HCT116 (cell line): Measurements from ENCODE around the gene GREB1L. TPM values are rescaled to one million over a fixed set of nuclear protein-coding genes. Genes with fewer than 3 reads are reported as not detected.

Experiments used
- ATAC-seq: fragments of 200-7000 bp; cut with Tn5 transposase; 2 replicates; pipeline ENCODE4 v1.9.1; 2020; ENCODE audit warnings: mild to moderate bottlenecking, moderate library complexity
- BruUV-seq: library from RNA; stranded (reverse); fragments of 400-500 nt; replicated peaks from 2 replicates; lab custom pipeline; 2021; lab: Mats Ljungman, UMichigan
- CTCF ChIA-PET: fragments of 300-600 bp; sonication (Branson Sonifier 250); formaldehyde crosslinking; loops from one replicate; lab custom pipeline; 2021; ENCODE audit warnings: antibody characterized with exemption; lab: Charles Lee
- POLR2A ChIA-PET: fragments of 300-600, 350-600 bp; sonication (Branson Sonifier 250); formaldehyde crosslinking; loops from one replicate; lab custom pipeline; 2021; ENCODE audit warnings: antibody characterized with exemption; lab: Charles Lee
- RAD21 ChIA-PET, 2 experiments: fragments of 300-600 bp; sonication (Branson Sonifier 250); formaldehyde crosslinking; loops; one replicate each; lab custom pipeline; 2023; ENCODE audit warnings: low total read pairs in 2 of 2; ENCODE audit not compliant: uncharacterized antibody in 2 of 2, unreplicated experiment in 2 of 2, low non-redundant PET in 1 of 2; lab: Charles Lee
- DNase-seq: peaks from one replicate; pipeline ENCODE4 v3.0.0-alpha.2; 2010; ENCODE audit warnings: low read depth, low spot score
- H2AFZ ChIP-seq: fragments of 200-600 bp; shearing (Covaris generic), sonication (generic); 2 replicates; pipeline ENCODE4 v1.6.1; 2017; ENCODE audit warnings: low read depth, mixed run types, mixed read lengths, antibody characterized with exemption, low read length; ENCODE audit not compliant: poor library complexity, severe bottlenecking
- H3K27ac ChIP-seq: 2 replicates; pipeline ENCODE4 v1.5.1; 2012; ENCODE audit warnings: low read depth, low read length
- H3K27me3 ChIP-seq: fragments of 200-600 bp; sonication (generic); 2 replicates; pipeline ENCODE4 v1.6.1; 2016; ENCODE audit warnings: mixed run types, low read length, mixed read lengths; ENCODE audit not compliant: insufficient read depth
- H3K36me3 ChIP-seq, 2 experiments: fragments of 200-500 bp in 1 of 2; fragments of 200-600 bp in 1 of 2; sonication (Bioruptor generic) in 1 of 2; sonication (generic) in 1 of 2; 2 replicates each; pipeline versions ENCODE4 v1.5.1 to v1.6.1; 2014 to 2016; ENCODE audit warnings: low read length in 2 of 2, inconsistent platforms in 1 of 2, mixed read lengths in 1 of 2, mixed run types in 1 of 2; ENCODE audit not compliant: insufficient read depth in 2 of 2, control insufficient read depth in 1 of 2
- H3K4me1 ChIP-seq, 2 experiments: fragments of 200-600 bp in 1 of 2; sonication (generic) in 1 of 2; 2 replicates each; pipeline versions ENCODE4 v1.5.1 to v1.6.1; 2012 to 2017; ENCODE audit warnings: low read length in 2 of 2, inconsistent platforms in 1 of 2, mild to moderate bottlenecking in 1 of 2, mixed read lengths in 1 of 2, mixed run types in 1 of 2, moderate library complexity in 1 of 2; ENCODE audit not compliant: insufficient read depth in 2 of 2, control insufficient read depth in 1 of 2
- H3K4me2 ChIP-seq: fragments of 200-600 bp; sonication (generic); 2 replicates; pipeline ENCODE4 v1.6.1; 2017; ENCODE audit warnings: mixed run types, low read length, mixed read lengths
- H3K4me3 ChIP-seq, 2 experiments: fragments of 200-600 bp in 1 of 2; sonication (generic) in 1 of 2; replicated peaks in 1 of 2; 2 replicates each; pipeline ENCODE4 v1.5.1; 2011 to 2016; ENCODE audit warnings: low read length in 2 of 2, control low read depth in 1 of 2, low read depth in 1 of 2, mild to moderate bottlenecking in 1 of 2, mixed read lengths in 1 of 2, mixed run types in 1 of 2
- H3K79me2 ChIP-seq: fragments of 200-600 bp; sonication (generic); 2 replicates; pipeline ENCODE4 v1.6.1; 2017; ENCODE audit warnings: mild to moderate bottlenecking, mixed run types, low read length, moderate library complexity, mixed read lengths; ENCODE audit not compliant: insufficient read depth
- H3K9ac ChIP-seq: fragments of 200-600 bp; sonication (generic); 2 replicates; pipeline ENCODE4 v1.6.1; 2016; ENCODE audit warnings: low read length, mixed read lengths
- H3K9me2 ChIP-seq: fragments of 200-600 bp; sonication (generic), shearing (Covaris generic); 2 replicates; pipeline ENCODE4 v1.6.1; 2017; ENCODE audit warnings: mixed run types, mild to moderate bottlenecking, moderate library complexity; ENCODE audit not compliant: insufficient read depth
- H3K9me3 ChIP-seq, 2 experiments: fragments of 200-500 bp in 1 of 2; fragments of 200-600 bp in 1 of 2; sonication (Bioruptor generic) in 1 of 2; sonication (generic) in 1 of 2; 2 replicates each; pipeline ENCODE4 v1.6.1; 2014 to 2017; ENCODE audit warnings: low read length in 2 of 2, mixed read lengths in 2 of 2, inconsistent platforms in 1 of 2, low read depth in 1 of 2, mild to moderate bottlenecking in 1 of 2, mixed run types in 1 of 2, moderate library complexity in 1 of 2; ENCODE audit not compliant: control insufficient read depth in 1 of 2, insufficient read depth in 1 of 2
- H4K20me1 ChIP-seq: fragments of 200-600 bp; sonication (generic), shearing (Covaris generic); 2 replicates; pipeline ENCODE4 v1.6.1; 2017; ENCODE audit warnings: mixed run types, mild to moderate bottlenecking, moderate library complexity; ENCODE audit not compliant: insufficient read depth
- CTCF ChIP-seq, 3 experiments: fragments of 200-600 bp in 1 of 3; sonication (generic) in 1 of 3; IDR thresholded peaks in 2 of 3; conservative IDR thresholded peaks in 1 of 3; 2 replicates each; pipeline ENCODE4 v1.5.1; 2012 to 2017; ENCODE audit warnings: low read depth in 2 of 3, low read length in 2 of 3, antibody characterized with exemption in 1 of 3, borderline replicate concordance in 1 of 3, control low read depth in 1 of 3, mild to moderate bottlenecking in 1 of 3, mixed read lengths in 1 of 3, mixed run types in 1 of 3, moderate library complexity in 1 of 3; ENCODE audit not compliant: insufficient read depth in 1 of 3
- ELF1 ChIP-seq: IDR thresholded peaks from 2 replicates; pipeline ENCODE4 v1.6.1; 2012; ENCODE audit warnings: low read depth, borderline replicate concordance
- JUND ChIP-seq: IDR thresholded peaks from 2 replicates; pipeline ENCODE4 v1.6.1; 2012
- MAX ChIP-seq: IDR thresholded peaks from 2 replicates; pipeline ENCODE4 v1.6.1; 2012
- RAD21 ChIP-seq: IDR thresholded peaks from 2 replicates; pipeline ENCODE4 v1.6.1; 2012; ENCODE audit warnings: low read depth, mild to moderate bottlenecking
- REST ChIP-seq: IDR thresholded peaks from 2 replicates; pipeline ENCODE4 v1.6.1; 2012; ENCODE audit warnings: low read depth
- SRF ChIP-seq: IDR thresholded peaks from 2 replicates; pipeline ENCODE4 v1.6.1; 2012; ENCODE audit warnings: low read depth
- YY1 ChIP-seq: IDR thresholded peaks from 2 replicates; pipeline ENCODE4 v1.6.1; 2011; ENCODE audit warnings: low read length, low read depth, moderate library complexity, mild to moderate bottlenecking; ENCODE audit not compliant: insufficient replicate concordance; ENCODE audit errors: extremely low read depth
- ZBTB33 ChIP-seq: IDR thresholded peaks from 2 replicates; pipeline ENCODE4 v1.6.1; 2011; ENCODE audit warnings: mild to moderate bottlenecking, low read length, moderate library complexity; ENCODE audit not compliant: insufficient replicate concordance; ENCODE audit errors: extremely low read depth
- ZFX ChIP-seq: fragments of 450-650 bp; IDR thresholded peaks from 2 replicates; pipeline ENCODE4 v1.6.1; 2017
- ZNF274 ChIP-seq: fragments of 200-500 bp; sonication (Bioruptor generic); IDR thresholded peaks from 2 replicates; pipeline ENCODE4 v1.6.1; 2014; ENCODE audit warnings: mild to moderate bottlenecking, low read depth, low read length, inconsistent platforms
- intact Hi-C: fragments of 100-400 bp; cut with micrococcal nuclease; formaldehyde crosslinking; loops from 2 replicates; pipeline ENCODE4 v1.10.0; 2022
- total RNA-seq: library from RNA; stranded (reverse); gene quantifications from one replicate; pipeline ENCODE4 v1.2.1, GENCODE V29; 2021; ENCODE audit not compliant: unreplicated experiment

The GREB1L gene
- total RNA-seq, 1 experiment from 2014 or later, result 12.2 TPM

GRCh38 chr18:21458788-21459187, 216.8 kb downstream of the GREB1L start:
- no TSS peak for BruUV-seq
- CTCF ChIA-PET, result no interaction called here

More at GRCh38 chr18:21458788-21459187, 216.8 kb downstream of the GREB1L start:
- Histone ChIP-seq H3K27ac (no peak overlapping the region), H3K36me3 (no peaks in the 10 kb centered on the region), H4K20me1 (no peaks in the 10 kb centered on the region), H3K79me2 (no peaks in the 10 kb centered on the region)
- POLR2A ChIA-PET, result no interaction called here
- no peak for DNase-seq
- RAD21 ChIA-PET, result no interaction called here
- TF ChIP-seq ZBTB33 (no peak), ELF1 (no peak), SRF (no peak), CTCF (IDR thresholded peaks at IDR 0.05 in 2 of 3, conservative IDR thresholded peaks at IDR 0.05 in 1 of 3; ENCODE audit: borderline replicate concordance in 1 of 3, insufficient read depth in 1 of 3, low read depth in 2 of 3, low read length in 2 of 3) (no peak), JUND (no peak), ZFX (no peak), RAD21 (no peak), MAX (no peak), ZNF274 (no peak), REST (no peak), YY1 (no peak)
- TF ChIP-seq, all 23 proteins: peak for 0
- H2AFZ ChIP-seq, result no peak overlapping the region
- H3K4me1 ChIP-seq, result no peaks in the 10 kb centered on the region
- H3K27me3 ChIP-seq, result no peaks in the 10 kb centered on the region
- H3K9me2 ChIP-seq, result no peaks in the 10 kb centered on the region
- ATAC-seq, result no peak
- H3K9ac ChIP-seq, result no peak overlapping the region
- no peak overlapping the region for H3K4me3 ChIP-seq
- intact Hi-C loops, result no loop called here
- H3K9me3 ChIP-seq, result no peaks in the 10 kb centered on the region
- H3K4me2 ChIP-seq, result no peak overlapping the region
